ENCODE data around the gene FABP7.

- TF ChIP-seq CTCF (conservative IDR thresholded peaks at IDR 0.05; ENCODE audit: low read length) (no peak), EZH2phosphoT487 (IDR thresholded peaks at IDR 0.05; ENCODE audit: borderline replicate concordance, low read depth, low read length) (no peak)
Observed at GRCh38 chr6:122754191-122754731, 25.3 kb upstream of the FABP7 start.

All from OCI-LY7 (cell line).